CD4-positive, alpha-beta T cell treated with Interleukin-2 at 100 ng/mL for 4 hours (primary cell): ENCODE results near the gene SEC16A.
"Not testable (repeated sequence)": the region's sequence is repeated elsewhere in the genome, so short reads cannot be mapped to it uniquely, and the experiment has no call there.

Experiments
- DNase-seq: peaks from one replicate; pipeline ENCODE4 v3.0.0-alpha.2; 2020; ENCODE audit warnings: low spot score

The SEC16A gene

GRCh38 chr9:136438548-136439480 lies 44.0 kb downstream of the SEC16A start:
- DNase-seq: peak; percentile 56

- peak; percentile 11 for DNase-seq
Observed at GRCh38 chr9:136437839-136438547, 44.8 kb downstream of the SEC16A start.

DNA sequence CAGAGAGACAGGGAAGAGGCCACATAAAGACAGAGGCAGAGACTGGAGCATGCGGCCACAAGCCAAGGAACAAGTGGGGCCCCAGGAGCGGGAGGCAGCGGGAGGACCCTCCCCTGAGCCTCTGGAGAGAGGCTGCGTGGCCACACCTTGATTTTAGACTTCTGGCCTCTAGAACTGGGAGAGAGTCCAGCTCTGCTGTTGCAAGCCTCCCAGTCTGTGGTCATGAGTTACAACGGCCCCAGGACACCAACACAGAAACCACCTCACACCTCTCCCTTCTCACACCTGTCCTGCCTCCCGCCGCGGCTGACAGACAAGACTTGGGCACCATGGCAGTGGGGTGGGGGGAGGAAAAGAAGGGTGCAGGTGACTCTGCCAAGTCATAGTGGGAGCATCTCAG lies 45.4 kb downstream of the SEC16A start:
- no peak for DNase-seq

GRCh38 chr9:136436055-136436634 lies 46.7 kb downstream of the SEC16A start:
- no peak for DNase-seq

DNA sequence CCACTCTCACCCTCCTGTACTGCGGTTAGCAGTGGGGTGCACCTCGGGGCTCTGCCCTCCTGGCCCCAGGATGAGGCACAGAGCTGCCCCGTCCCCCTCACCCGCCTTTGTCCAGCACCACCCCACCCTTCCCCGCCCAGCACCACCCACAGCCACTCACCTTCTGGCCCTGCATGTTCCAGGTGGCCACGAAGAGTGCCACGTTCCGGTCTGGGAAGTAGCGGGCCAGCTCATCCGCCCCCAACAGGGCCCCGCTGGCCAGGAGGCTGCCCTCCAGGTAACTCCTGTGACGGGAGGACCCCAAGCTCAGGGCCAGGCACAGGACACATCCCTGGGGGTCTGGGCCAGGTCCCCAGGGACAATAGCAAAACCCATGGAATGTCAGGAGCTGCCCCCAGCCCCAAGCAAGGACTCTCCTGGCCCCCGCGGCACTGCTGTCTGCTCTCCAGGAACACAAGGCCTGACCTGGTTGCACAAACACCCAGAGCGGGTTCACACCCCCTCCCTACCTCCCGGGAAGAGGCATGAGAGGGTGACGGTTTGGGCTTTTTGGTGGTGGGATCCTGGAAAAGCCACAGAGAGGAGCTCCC lies 48.2 kb downstream of the SEC16A start:
- DNase-seq: no peak

GRCh38 chr9:136433849-136434579 lies 48.8 kb downstream of the SEC16A start:
- no peak for DNase-seq

GRCh38 chr9:136433043-136433715 lies 49.7 kb downstream of the SEC16A start:
- no peak for DNase-seq

- no peak for DNase-seq
Observed at GRCh38 chr9:136432591-136432990, 50.2 kb downstream of the SEC16A start.

DNA sequence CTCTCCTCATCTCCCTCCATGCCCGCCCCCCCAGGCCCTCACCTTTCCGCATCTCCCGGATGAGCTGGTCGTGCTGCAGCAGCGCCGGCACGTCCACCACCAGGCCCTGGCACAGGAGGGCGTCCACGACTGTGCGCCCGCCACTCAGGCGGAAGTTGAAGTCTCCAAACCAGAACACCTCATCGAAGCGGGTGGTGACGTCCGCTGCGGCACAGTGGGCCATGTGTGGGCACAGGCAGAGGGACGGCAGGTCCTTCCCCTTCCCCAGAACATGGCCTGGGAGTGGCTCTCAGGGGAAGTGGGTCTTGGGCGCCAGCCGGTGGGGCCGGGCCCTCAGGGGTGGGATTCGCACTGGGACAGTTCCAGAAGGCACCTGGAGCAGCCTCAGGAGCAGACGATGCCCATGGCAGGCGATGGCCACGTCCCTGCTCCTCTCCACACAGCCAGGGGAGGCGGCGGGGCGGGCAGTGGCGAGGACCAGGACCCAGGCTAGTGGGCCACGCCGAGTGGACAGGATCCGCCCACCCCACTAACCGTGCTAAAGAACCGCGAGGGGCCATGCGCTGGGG lies 51.0 kb downstream of the SEC16A start:
- DNase-seq: no peak

DNA sequence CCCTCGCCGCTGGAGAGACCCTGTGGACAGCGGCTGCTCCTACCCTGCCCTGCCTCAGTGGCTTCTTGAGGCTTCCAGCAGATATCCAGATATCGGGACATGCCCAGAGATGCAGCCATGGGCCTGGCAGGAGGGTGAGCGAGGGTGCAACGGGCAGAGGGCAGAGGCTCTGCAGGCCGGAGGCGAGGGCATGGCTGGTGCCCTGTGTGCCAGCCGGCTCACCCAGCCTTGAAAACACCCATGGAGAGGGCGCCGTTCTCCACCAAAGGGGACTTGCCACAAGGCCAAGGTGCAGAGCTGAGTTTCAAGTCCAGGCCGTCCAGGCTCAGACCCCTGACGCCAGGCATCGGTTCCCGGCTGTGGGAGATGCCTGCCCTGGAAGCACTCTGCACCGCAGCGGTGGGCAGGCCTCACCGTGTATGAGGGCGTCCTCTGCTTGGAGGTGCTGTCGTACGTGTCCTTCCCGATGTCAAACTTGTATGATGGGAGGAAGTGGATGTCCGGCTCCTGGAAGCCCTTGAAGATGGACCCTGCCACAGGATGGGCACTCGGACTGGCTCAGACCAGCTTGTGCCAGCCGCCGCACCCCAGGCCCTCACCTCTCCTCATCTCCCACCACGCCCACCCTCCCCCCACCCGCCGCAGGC lies 52.1 kb downstream of the SEC16A start:
- DNase-seq: no peak

GRCh38 chr9:136429683-136430491 lies 53.0 kb downstream of the SEC16A start:
- DNase-seq: no peak

DNA sequence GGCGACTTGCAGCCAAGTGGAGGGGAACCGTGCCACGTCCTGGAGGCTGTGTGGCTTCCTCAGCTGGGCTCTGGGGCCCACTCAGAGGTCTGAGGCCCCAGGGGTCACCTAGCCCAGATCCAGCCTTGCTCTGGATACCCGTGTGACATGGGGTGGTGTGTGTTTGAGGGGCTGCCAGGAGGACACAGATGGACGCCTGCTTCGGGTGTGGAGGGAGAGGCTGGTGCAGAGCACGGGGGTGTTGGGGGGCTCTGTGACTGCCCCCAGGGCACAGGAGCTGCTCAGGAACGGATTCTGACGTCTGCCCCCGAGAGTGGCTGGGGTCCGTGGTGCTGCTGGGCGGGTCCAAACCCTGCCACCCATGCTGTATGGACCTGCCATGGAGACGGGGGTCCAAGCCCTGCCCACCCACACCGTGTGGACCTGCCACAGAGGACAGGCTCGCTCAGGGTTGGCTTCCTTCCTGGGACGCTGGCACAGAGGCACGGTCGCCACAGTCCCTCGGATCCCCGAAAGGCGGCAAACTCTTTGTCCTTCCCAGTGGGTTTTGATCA lies 53.7 kb downstream of the SEC16A start:
- DNase-seq: no peak

DNA sequence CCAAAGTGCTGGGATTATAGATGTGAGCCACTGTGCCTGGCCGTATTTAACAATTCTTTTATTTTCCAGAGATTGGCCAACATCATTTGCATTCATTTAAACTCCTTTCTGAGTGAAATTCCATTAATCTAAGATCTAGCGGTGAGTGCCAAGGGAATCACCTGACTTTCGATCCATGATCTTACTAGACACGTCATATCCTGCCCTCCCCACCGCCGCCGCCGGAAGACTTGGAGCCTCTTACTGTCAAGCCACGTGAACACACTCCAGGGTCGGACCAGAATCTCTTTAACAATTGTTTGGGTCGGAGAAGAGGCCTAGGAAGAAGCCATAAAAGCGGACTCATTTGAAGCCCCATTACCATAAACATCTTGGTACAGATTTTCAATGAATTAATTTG lies 56.1 kb downstream of the SEC16A start:
- DNase-seq: no peak

DNA sequence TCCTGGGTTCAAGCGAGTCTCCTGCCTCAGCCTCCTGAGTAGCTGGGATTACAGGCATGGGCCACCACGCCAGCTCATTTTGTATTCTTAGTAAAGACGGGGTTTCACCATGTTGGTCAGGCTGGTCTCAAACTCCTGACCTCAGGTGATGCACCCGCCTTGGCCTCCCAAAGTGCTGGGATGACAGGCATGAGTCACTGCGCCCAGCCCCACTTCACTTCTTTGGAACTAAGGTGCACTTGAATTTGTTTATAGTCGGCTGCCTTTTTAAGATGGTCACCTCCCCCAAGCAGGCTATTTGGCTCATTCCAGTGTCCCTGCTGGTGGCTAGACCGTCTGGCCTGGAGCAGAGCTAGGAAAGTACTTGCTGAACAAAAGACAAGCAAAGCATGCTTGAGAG lies 57.5 kb downstream of the SEC16A start:
- DNase-seq: not testable (repeated sequence)

DNA sequence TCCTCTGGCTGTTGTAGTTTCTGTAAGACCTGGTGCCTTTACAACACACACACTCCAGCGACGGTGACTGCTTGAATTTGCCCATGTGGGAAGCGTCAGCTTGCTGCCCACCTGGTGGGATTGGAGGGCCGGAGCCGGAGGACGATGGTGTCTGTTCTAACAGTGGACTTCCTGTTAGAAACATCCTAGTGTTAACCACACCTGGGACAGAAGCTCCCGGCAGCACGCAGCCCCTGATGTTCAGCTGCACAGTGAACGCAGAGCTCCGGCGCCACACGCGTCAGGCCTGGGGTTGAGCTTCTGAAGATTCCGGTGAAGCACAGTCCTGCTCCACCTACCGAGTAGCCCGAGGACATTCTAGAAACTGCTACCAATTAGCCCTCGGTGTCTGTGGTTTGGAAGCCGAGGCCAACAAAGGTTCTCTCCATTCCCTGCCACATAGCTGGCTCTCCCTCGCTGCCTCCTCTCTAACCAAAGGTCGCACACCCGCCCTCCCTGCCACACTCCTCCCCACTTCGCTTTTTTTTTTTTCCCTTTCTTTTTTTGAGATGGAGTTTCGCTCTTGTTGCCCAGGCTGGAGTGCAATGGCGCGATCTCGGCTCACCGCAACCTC lies 58.0 kb downstream of the SEC16A start:
- no peak for DNase-seq

- DNase-seq: no peak
Observed at GRCh38 chr9:136423432-136424146, 59.3 kb downstream of the SEC16A start.

- no peak for DNase-seq
Observed at GRCh38 chr9:136422876-136423275, 60.0 kb downstream of the SEC16A start.

- no peak for DNase-seq
Observed at GRCh38 chr9:136421791-136422190, 61.0 kb downstream of the SEC16A start.
